Ishikawa (cell line): Measurements from ENCODE around the gene PLCD3.

ENCODE experiments used
- CREB1 ChIP-seq: IDR thresholded peaks from 2 replicates; pipeline ENCODE4 v1.6.1; 2012; ENCODE audit warnings: low read depth
- EGR1 ChIP-seq: IDR thresholded peaks from 2 replicates; pipeline ENCODE4 v1.6.1; 2012
- EP300 ChIP-seq: IDR thresholded peaks from 2 replicates; pipeline ENCODE4 v1.6.1; 2012; ENCODE audit warnings: borderline replicate concordance
- FOXM1 ChIP-seq: IDR thresholded peaks from 2 replicates; pipeline ENCODE4 v1.6.1; 2012; ENCODE audit warnings: low read depth, borderline replicate concordance
- MAX ChIP-seq: IDR thresholded peaks from 2 replicates; pipeline ENCODE4 v1.6.1; 2012
- RAD21 ChIP-seq: IDR thresholded peaks from 2 replicates; pipeline ENCODE4 v1.6.1; 2012; ENCODE audit warnings: low read depth
- REST ChIP-seq: IDR thresholded peaks from 2 replicates; pipeline ENCODE4 v1.6.1; 2012; ENCODE audit warnings: low read depth, mild to moderate bottlenecking
- TAF1 ChIP-seq: IDR thresholded peaks from 2 replicates; pipeline ENCODE4 v1.6.1; 2012; ENCODE audit warnings: low read depth, mild to moderate bottlenecking
- TEAD4 ChIP-seq: IDR thresholded peaks from 2 replicates; pipeline ENCODE4 v1.6.1; 2012
- USF1 ChIP-seq: IDR thresholded peaks from 2 replicates; pipeline ENCODE4 v1.6.1; 2012
- YY1 ChIP-seq: IDR thresholded peaks from 2 replicates; pipeline ENCODE4 v1.6.1; 2012; ENCODE audit warnings: low read depth
- ZBTB7A ChIP-seq: IDR thresholded peaks from 2 replicates; pipeline ENCODE4 v1.6.1; 2012; ENCODE audit warnings: low read depth

DNA sequence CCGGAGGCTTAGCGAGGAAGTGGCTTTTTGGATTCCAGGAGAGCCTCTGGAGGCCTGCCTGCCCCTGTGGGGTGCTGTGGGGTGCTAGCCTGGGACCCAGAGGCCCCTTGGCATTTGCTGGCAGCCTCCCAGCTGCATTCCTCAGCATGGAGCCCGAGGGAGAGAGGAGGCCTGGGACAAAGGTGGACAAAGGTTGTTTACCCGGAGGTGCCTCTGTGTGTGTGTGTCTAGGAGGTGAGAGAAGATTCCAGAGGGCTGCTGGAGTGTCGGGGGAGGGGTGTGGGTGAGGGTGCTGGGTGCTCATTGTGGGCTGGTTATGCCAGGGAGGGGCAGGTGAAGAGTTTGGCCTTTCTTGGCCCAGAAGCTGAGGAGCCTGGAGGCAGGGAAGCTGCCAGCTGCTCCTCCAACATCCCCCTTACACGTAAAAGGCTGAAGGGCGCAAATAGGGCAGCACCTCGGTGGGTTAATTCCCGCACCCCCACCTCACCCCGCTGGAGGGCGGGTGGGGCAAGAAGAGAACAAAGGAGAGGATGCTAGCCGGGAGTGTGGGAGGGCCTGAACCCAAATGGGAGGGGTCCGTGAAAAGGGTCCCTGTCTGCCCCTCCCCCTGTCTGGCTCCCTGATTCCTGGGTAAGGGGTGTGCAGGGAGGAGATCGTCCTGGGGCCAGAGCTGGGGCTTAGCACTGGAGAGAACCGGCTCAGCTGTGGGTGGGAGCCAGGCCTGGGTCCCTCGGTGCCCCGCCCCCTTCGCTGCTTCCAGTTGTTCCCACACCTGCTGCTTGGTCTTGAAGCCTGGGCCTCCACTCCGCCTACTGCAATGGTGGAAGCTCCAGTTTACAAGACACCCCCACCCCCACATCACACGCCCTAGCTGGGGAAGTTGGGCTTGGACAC is 39.3 kb upstream of the PLCD3 start:
- TF ChIP-seq YY1 (0 out of 2 replicates have a peak, but pooled peaks have one; percentile 7), USF1 (no peak), EGR1 (no peak), EP300 (peak; percentile 59; the same call in 1 of the 2 replicates), REST (no peak), MAX (peak; percentile 27), FOXM1 (0 out of 2 replicates have a peak, but pooled peaks have one; percentile 13), CREB1 (no peak), RAD21 (no peak), ZBTB7A (peak; percentile 79), TEAD4 (peak; percentile 84), TAF1 (no peak)
